ENCODE measurements around the gene MDFI. TPM values are rescaled to one million over a fixed set of nuclear protein-coding genes. Genes with fewer than 3 reads are reported as not detected.

MDFI gene
- total and polyA plus RNA-seq, 8 donors, result 0.46 to 7.4 (median 2.2) TPM

DNA sequence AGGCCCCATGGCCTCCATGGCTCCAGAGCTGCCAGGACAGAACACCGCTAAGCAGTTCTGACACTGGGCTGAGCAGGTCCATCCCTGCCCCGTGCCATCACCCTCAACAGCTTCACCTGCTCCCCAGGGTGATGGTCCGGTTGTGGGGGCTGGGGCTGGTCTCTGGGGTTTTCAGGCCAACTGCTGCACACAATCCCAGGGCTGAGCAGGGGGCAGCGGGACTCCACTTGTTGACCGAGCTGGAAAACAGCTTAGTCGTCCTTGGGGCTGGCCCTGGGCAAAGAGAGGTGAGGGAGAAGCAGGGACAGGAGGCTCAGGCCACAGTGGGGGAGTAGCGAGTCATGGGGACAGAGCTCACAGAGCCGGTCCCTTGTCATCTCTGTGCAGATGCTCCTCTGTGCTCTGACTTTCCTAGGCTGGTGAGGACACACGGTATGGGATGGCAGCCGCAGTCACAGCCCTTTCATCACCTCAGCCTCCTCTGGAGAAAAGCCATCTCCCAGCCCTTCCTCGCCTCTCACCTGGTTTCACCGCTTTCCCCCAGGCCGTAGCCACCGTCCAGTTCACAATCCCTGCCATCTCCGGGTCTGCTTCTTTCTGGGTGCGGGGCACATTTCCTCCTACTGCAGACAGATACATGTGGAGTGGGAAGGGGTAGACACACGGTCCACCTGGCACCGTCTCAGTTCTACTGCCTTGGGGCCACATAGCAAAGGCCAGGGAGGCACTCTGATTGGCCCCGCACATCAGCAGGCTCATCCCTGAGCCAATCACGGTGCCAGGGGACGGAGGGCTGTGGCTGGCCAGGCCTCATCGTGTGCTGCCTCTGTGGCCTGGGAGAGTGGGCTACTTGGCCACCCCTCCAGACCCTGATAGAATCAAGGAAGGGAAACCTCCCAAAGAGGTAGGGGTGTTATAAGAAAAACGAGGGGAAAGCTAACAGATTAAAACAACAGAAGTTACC lies 19.1 kb downstream of the MDFI start:
- WGBS, 2 donors, result 73 to 77% methylated on average over 23 of the region's 23 CpGs

DNA sequence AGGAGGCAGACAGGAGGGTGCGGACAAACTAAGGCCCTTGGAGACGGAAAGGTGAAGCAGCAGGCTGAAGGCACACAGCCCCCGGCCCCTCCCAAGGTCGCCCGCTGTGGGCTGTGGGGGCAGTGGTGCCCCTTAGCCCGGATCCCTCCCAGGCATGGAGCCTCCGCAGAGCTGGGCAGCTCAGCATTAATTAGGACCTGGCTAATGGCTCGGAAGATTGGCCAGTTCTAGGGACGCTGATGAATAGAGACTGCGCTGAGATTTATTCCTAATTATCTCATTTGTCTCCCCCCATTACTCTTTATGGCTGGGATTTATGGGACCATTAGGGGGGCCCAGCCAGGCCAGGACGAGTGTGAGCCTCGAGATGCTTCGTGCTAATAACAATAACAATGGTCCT lies 20.4 kb downstream of the MDFI start:
- no peak overlapping the region for H3K4me3 ChIP-seq
- TF ChIP-seq CTCF (IDR thresholded peaks at IDR 0.05), result no peak
- H3K27ac ChIP-seq, result no peak overlapping the region
- no peaks in the 10 kb centered on the region for H3K36me3 ChIP-seq
- no peaks in the 10 kb centered on the region for H3K9me3 ChIP-seq
- H3K27me3 ChIP-seq, result no peaks in the 10 kb centered on the region
- FAIRE-seq, result no peak
- intact Hi-C loops (cut with DNase I), result no loop called here
- no peak for ATAC-seq
- DNase-seq, result no peak
- 77 to 80% methylated on average over 13 of the region's 13 CpGs for WGBS, 2 donors
- no peaks in the 10 kb centered on the region for H3K4me1 ChIP-seq

More for the DNA sequence above, 19.1 kb downstream of the MDFI start:
- Histone ChIP-seq H3K36me3 (no peaks in the 10 kb centered on the region), H3K27me3 (no peaks in the 10 kb centered on the region), H3K9me3 (no peaks in the 10 kb centered on the region), H3K4me3 (no peak overlapping the region), H3K4me1 (no peaks in the 10 kb centered on the region), H3K27ac (no peak overlapping the region)
- no peak for TF ChIP-seq CTCF (IDR thresholded peaks at IDR 0.05)
- ATAC-seq (no peak), DNase-seq (peak in 1 of 6 donors; percentile 49), FAIRE-seq (no peak)
- intact Hi-C loops (cut with DNase I), result no loop called here

DNA sequence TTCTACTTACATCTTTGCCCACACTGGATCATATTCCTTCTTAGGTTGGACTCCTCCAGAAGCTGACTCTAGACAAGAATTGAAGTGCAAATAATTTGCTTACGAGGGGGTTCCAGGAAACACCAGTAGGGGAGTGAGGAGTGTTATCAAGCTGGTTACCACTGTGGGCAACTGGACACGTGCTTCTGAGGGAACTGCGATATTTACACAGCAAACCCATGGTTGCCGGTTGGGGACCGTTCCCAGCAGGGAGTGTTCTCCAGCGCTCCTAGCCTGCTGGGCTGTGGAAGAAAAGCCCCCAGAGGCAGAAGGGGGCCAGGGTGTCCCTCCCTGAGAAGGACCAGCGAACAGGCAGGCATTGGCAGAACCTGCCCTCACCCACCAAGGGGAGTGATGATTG lies 21.7 kb downstream of the MDFI start:
- H3K27me3 ChIP-seq, result no peaks in the 10 kb centered on the region
- FAIRE-seq (no peak), ATAC-seq (peak in 2 of 4 donors; percentile 37 to 49), DNase-seq (no peak)
- H3K4me1 ChIP-seq, result no peaks in the 10 kb centered on the region
- TF ChIP-seq CTCF (IDR thresholded peaks at IDR 0.05), result no peak
- H3K9me3 ChIP-seq, result no peaks in the 10 kb centered on the region
- WGBS, 2 donors, result 20 to 22% methylated on average over 7 of the region's 7 CpGs
- intact Hi-C loops (cut with DNase I), result no loop called here
- H3K36me3 ChIP-seq, result no peaks in the 10 kb centered on the region
- no peak overlapping the region for H3K4me3 ChIP-seq
- H3K27ac ChIP-seq, result no peak overlapping the region

DNA sequence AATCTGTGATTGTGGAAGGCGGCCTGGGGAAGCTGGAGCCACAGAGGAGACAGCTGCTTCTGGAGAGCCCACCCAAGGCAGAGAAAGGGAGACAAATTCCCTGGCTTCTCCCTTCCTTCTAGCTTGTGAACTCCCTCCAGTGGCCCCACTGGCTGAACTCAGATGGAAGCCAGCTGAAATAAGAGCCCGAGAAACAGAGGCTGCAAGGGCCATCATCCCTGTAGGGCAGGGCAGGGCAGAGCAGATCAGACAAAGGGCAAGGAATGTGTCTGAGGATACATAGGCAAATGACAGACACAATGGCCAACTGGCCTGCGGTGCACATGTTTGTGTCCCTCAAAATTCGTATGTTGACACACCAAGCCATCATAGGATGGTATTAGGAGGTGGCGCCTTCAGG lies 25.3 kb downstream of the MDFI start:
- Histone ChIP-seq H3K27me3 (no peaks in the 10 kb centered on the region), H3K27ac (no peak overlapping the region), H3K4me1 (no peaks in the 10 kb centered on the region), H3K9me3 (no peaks in the 10 kb centered on the region), H3K4me3 (no peak overlapping the region), H3K36me3 (no peaks in the 10 kb centered on the region)
- intact Hi-C loops (cut with DNase I), result no loop called here
- 74 to 84% methylated on average over 5 of the region's 5 CpGs for WGBS, 2 donors
- FAIRE-seq (no peak), DNase-seq (no peak), ATAC-seq (no peak)
- no peak for TF ChIP-seq CTCF (IDR thresholded peaks at IDR 0.05)

DNA sequence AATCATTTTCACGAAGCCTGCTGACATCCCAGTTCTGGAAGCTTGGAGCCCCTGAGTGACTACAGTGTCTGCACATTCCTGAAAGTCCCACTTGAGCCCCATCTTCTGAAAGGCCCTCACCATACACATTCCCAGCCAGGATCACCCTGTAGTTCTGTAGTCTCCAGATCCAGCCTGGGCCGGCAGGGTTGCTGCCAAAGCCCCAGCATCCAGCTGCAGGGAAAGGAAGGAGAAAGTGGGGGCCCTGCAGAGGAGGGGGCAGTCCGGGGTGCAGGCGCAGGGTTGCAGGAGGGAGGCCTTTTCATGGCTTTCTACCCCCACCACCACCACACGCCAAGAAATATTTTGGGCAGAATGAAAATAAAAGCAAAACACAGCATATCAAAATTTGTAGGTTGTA lies 26.0 kb downstream of the MDFI start:
- TF ChIP-seq CTCF (IDR thresholded peaks at IDR 0.05), result no peak
- H3K9me3 ChIP-seq, result no peaks in the 10 kb centered on the region
- intact Hi-C loops (cut with DNase I), result no loop called here
- no peak for DNase-seq
- FAIRE-seq, result no peak
- H3K4me1 ChIP-seq, result no peaks in the 10 kb centered on the region
- no peaks in the 10 kb centered on the region for H3K27me3 ChIP-seq
- WGBS, 2 donors, result 77 to 85% methylated on average over 5 of the region's 5 CpGs
- no peak overlapping the region for H3K4me3 ChIP-seq
- H3K27ac ChIP-seq, result no peak overlapping the region
- H3K36me3 ChIP-seq, result no peaks in the 10 kb centered on the region
- no peak for ATAC-seq
